ENCODE data around the gene GLS.
"Not testable (repeated sequence)": the region's sequence is repeated elsewhere in the genome, so short reads cannot be mapped to it uniquely, and the experiment has no call there.

GLS gene

GRCh38 chr2:190995315-190995714 is 114.7 kb downstream of the GLS start:
- not testable (repeated sequence) for H3K9ac ChIP-seq (ENCODE audit: low read length); H3K4me1 ChIP-seq (ENCODE audit: control insufficient read depth, insufficient read depth, low read length); H3K4me3 ChIP-seq (ENCODE audit: low read length); H3K27me3 ChIP-seq (ENCODE audit: control insufficient read depth, insufficient read depth, low read length); H3K9me3 ChIP-seq (ENCODE audit: control insufficient read depth, low read length)
- peaks cover 30% of the 10 kb centered on the region for H3K36me3 ChIP-seq (ENCODE audit: control insufficient read depth, insufficient read depth, low read length)

DNA sequence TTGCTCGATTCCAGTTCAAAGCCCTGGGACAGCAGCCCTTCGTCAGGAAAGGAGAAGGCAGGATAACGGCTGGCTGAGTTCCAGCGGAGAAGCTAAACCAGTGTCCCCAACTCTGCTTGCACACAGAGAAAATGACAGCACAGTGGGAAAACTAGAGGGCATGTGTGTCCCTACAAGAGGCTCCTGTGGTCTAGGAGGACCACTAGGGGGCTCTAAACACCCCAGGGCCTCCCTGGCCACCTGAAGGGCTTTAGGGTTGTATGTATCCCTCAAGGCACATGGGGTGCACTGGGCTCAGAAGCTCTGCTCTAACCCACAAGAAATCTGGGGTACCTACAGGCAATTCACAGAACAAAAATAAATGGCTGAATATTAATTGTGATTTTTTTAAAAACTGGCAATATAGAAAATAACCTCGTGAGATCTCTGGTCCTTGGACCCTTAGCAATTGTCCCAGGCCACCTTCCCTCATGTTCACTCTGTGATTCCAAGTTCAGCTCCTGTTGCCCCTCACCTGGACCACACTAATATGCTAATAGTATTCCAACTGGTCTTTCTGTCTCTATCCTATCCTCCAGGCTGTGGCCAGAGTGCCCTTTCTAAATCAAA is 115.8 kb downstream of the GLS start:
- no peaks in the 10 kb centered on the region for H3K4me1 ChIP-seq (ENCODE audit: control insufficient read depth, insufficient read depth, low read length)
- no peaks in the 10 kb centered on the region for H3K27me3 ChIP-seq (ENCODE audit: control insufficient read depth, insufficient read depth, low read length)
- no peak overlapping the region for H3K9ac ChIP-seq (ENCODE audit: low read length)
- no peak overlapping the region for H3K4me3 ChIP-seq (ENCODE audit: low read length)
- peaks cover 28% of the 10 kb centered on the region for H3K36me3 ChIP-seq (ENCODE audit: control insufficient read depth, insufficient read depth, low read length)
- H3K9me3 ChIP-seq (ENCODE audit: control insufficient read depth, low read length), result no peaks in the 10 kb centered on the region

- Histone ChIP-seq H3K4me1 (ENCODE audit: control insufficient read depth, insufficient read depth, low read length) (no peaks in the 10 kb centered on the region), H3K36me3 (ENCODE audit: control insufficient read depth, insufficient read depth, low read length) (peaks cover 28% of the 10 kb centered on the region), H3K9ac (ENCODE audit: low read length) (no peak overlapping the region), H3K4me3 (ENCODE audit: low read length) (no peak overlapping the region), H3K9me3 (ENCODE audit: control insufficient read depth, low read length) (no peaks in the 10 kb centered on the region), H3K27me3 (ENCODE audit: control insufficient read depth, insufficient read depth, low read length) (no peaks in the 10 kb centered on the region)
Measured at GRCh38 chr2:190996947-190997346, 116.3 kb downstream of the GLS start.

GRCh38 chr2:190997526-190998113 is 117.0 kb downstream of the GLS start:
- H3K4me3 ChIP-seq (ENCODE audit: low read length), result no peak overlapping the region
- H3K27me3 ChIP-seq (ENCODE audit: control insufficient read depth, insufficient read depth, low read length), result no peaks in the 10 kb centered on the region
- H3K9me3 ChIP-seq (ENCODE audit: control insufficient read depth, low read length), result no peaks in the 10 kb centered on the region
- no peaks in the 10 kb centered on the region for H3K4me1 ChIP-seq (ENCODE audit: control insufficient read depth, insufficient read depth, low read length)
- no peak overlapping the region for H3K9ac ChIP-seq (ENCODE audit: low read length)
- H3K36me3 ChIP-seq (ENCODE audit: control insufficient read depth, insufficient read depth, low read length), result peaks cover 28% of the 10 kb centered on the region

DNA sequence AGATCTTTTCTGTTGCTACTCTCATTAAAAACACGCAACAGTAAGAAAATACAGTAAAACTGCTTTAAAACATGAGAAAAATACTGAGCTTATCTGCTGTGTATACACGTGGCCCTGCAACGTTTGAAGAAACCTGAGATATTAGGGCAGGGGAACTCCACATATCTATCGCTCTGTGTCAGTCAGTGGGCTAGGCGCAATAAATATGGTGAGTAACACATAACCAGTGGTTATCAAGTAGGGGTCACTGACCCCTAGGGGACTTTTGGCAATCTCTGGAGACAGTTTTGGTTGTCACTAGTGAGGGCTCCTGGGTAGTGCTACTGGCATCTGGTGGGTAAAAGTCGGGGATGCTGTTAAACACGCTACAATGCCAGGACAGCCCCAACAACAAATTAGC is 118.4 kb downstream of the GLS start:
- Histone ChIP-seq H3K4me1 (ENCODE audit: control insufficient read depth, insufficient read depth, low read length) (no peaks in the 10 kb centered on the region), H3K9ac (ENCODE audit: low read length) (no peak overlapping the region), H3K36me3 (ENCODE audit: control insufficient read depth, insufficient read depth, low read length) (peaks cover 26% of the 10 kb centered on the region), H3K9me3 (ENCODE audit: control insufficient read depth, low read length) (no peaks in the 10 kb centered on the region), H3K27me3 (ENCODE audit: control insufficient read depth, insufficient read depth, low read length) (no peaks in the 10 kb centered on the region), H3K4me3 (ENCODE audit: low read length) (no peak overlapping the region)

DNA sequence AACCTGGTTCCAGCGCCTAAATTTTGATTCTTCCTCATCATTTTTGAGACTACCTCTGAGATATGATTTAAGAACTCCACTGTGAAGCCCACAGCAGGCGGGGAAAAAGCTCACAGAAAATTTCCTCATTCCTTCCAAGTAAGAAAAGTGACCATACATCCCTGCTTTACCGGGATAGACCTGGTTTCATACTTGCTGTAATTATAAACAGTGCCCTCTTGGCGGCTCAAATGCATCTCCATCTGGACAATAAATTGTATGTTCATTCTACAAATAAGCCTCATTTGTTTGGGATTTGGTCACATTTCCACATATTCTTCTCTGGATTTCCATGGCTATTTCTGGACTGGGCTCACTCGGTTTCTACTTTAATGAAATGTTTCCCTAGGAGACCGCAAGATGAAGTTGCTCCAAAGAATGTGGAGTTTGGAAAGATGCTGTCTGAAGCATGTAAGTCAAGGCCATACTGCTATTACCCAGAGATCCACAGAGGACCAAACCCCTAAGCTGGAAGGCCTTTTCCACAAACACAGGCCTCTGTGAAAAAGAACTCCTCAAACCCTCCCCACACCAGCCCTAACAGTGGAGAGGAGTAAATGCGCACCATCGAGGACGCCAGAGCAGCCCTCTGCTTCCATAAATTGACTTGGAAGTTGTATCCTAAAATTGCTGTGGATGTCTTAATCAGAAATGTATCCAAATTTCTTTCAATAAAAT is 119.5 kb downstream of the GLS start:
- H3K4me3 ChIP-seq (ENCODE audit: low read length), result no peak overlapping the region
- peaks cover 28% of the 10 kb centered on the region for H3K36me3 ChIP-seq (ENCODE audit: control insufficient read depth, insufficient read depth, low read length)
- no peaks in the 10 kb centered on the region for H3K4me1 ChIP-seq (ENCODE audit: control insufficient read depth, insufficient read depth, low read length)
- H3K9me3 ChIP-seq (ENCODE audit: control insufficient read depth, low read length), result no peaks in the 10 kb centered on the region
- H3K27me3 ChIP-seq (ENCODE audit: control insufficient read depth, insufficient read depth, low read length), result no peaks in the 10 kb centered on the region
- H3K9ac ChIP-seq (ENCODE audit: low read length), result no peak overlapping the region

DNA sequence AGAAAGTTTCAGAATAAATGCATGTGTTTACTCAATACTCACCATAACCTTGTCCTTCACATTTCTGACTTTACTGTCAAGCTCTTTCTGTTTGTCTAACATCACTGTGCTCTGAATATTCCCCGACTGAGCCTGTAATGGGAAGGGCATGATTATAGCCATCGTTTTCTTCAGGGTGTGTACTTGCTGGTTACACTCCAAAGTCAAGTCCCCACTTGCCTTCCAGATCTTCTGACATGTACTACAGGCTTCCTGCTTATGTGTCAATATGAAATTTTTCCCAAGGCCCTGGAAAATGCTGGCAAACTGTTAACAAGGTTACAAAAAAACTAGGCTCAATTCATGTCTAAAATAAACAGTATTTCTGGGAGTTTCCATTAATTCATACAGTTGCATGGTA is 120.4 kb downstream of the GLS start:
- Histone ChIP-seq H3K9ac (ENCODE audit: low read length) (no peak overlapping the region), H3K4me1 (ENCODE audit: control insufficient read depth, insufficient read depth, low read length) (no peaks in the 10 kb centered on the region), H3K27me3 (ENCODE audit: control insufficient read depth, insufficient read depth, low read length) (no peaks in the 10 kb centered on the region), H3K9me3 (ENCODE audit: control insufficient read depth, low read length) (no peaks in the 10 kb centered on the region), H3K4me3 (ENCODE audit: low read length) (no peak overlapping the region), H3K36me3 (ENCODE audit: control insufficient read depth, insufficient read depth, low read length) (peaks cover 26% of the 10 kb centered on the region)

DNA sequence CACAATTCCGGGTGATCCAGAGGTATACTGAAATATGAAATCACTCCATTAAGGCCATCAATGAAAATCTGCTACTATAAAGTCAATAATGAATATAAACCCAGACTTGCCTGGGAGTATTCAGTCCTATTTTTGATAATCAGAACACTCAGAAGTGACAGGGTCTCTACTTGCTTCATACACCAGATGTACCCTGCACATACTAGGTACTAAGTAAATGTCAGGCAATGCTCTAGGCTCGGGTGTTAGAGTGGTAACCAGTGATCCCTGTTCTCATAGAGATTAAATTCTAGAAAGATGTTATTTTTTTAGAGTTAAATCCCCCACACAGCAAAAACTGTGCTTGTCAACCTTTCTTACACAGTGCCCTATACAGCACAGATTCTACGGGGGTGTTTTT is 121.0 kb downstream of the GLS start:
- Histone ChIP-seq H3K27me3 (ENCODE audit: control insufficient read depth, insufficient read depth, low read length) (no peaks in the 10 kb centered on the region), H3K4me1 (ENCODE audit: control insufficient read depth, insufficient read depth, low read length) (no peaks in the 10 kb centered on the region), H3K4me3 (ENCODE audit: low read length) (no peak overlapping the region), H3K9me3 (ENCODE audit: control insufficient read depth, low read length) (no peaks in the 10 kb centered on the region), H3K36me3 (ENCODE audit: control insufficient read depth, insufficient read depth, low read length) (peaks cover 25% of the 10 kb centered on the region), H3K9ac (ENCODE audit: low read length) (no peak overlapping the region)

GRCh38 chr2:191003405-191004309 is 123.0 kb downstream of the GLS start:
- Histone ChIP-seq H3K4me1 (ENCODE audit: control insufficient read depth, insufficient read depth, low read length) (no peaks in the 10 kb centered on the region), H3K4me3 (ENCODE audit: low read length) (no peak overlapping the region), H3K36me3 (ENCODE audit: control insufficient read depth, insufficient read depth, low read length) (peaks cover 20% of the 10 kb centered on the region), H3K27me3 (ENCODE audit: control insufficient read depth, insufficient read depth, low read length) (no peaks in the 10 kb centered on the region), H3K9me3 (ENCODE audit: control insufficient read depth, low read length) (no peaks in the 10 kb centered on the region), H3K9ac (ENCODE audit: low read length) (no peak overlapping the region)

- Histone ChIP-seq H3K9me3 (ENCODE audit: control insufficient read depth, low read length) (no peaks in the 10 kb centered on the region), H3K27me3 (ENCODE audit: control insufficient read depth, insufficient read depth, low read length) (no peaks in the 10 kb centered on the region), H3K36me3 (ENCODE audit: control insufficient read depth, insufficient read depth, low read length) (peaks cover 20% of the 10 kb centered on the region), H3K9ac (ENCODE audit: low read length) (no peak overlapping the region), H3K4me1 (ENCODE audit: control insufficient read depth, insufficient read depth, low read length) (peaks cover 3% of the 10 kb centered on the region), H3K4me3 (ENCODE audit: low read length) (no peak overlapping the region)
Measured at GRCh38 chr2:191006297-191006696, 125.7 kb downstream of the GLS start.

- Histone ChIP-seq H3K36me3 (ENCODE audit: control insufficient read depth, insufficient read depth, low read length) (peaks cover 20% of the 10 kb centered on the region), H3K27me3 (ENCODE audit: control insufficient read depth, insufficient read depth, low read length) (no peaks in the 10 kb centered on the region), H3K4me1 (ENCODE audit: control insufficient read depth, insufficient read depth, low read length) (peaks cover 6% of the 10 kb centered on the region), H3K9ac (ENCODE audit: low read length) (no peak overlapping the region), H3K4me3 (ENCODE audit: low read length) (no peak overlapping the region), H3K9me3 (ENCODE audit: control insufficient read depth, low read length) (no peaks in the 10 kb centered on the region)
Measured at GRCh38 chr2:191006997-191007783, 126.6 kb downstream of the GLS start.
